ENCODE results near the gene VTN. TPM values are rescaled to one million over a fixed set of nuclear protein-coding genes. Genes with fewer than 3 reads are reported as not detected.

VTN gene
- total RNA-seq, 3 donors from 2014 or later (not counting 1 experiment from before 2014, with no cell fraction given): not detected

- Histone ChIP-seq H3K27me3 (ENCODE audit: control insufficient read depth, insufficient read depth, low read length) (no peaks in the 10 kb centered on the region), H3K9me3 (ENCODE audit: control insufficient read depth, insufficient read depth, low read length) (no peaks in the 10 kb centered on the region), H3K4me3 (ENCODE audit: low read length) (no peak overlapping the region), H3K4me1 (ENCODE audit: control insufficient read depth, insufficient read depth, low read length) (peaks cover 20% of the 10 kb centered on the region), H3K36me3 (ENCODE audit: control insufficient read depth, insufficient read depth, low read length) (peaks cover 33% of the 10 kb centered on the region), H3K27ac (ENCODE audit: low read length) (no peak overlapping the region)
- DNase-seq (no peak), ATAC-seq (no peak)
- H3K4me3 Mint-ChIP-seq: no peak overlapping the region
- no peaks in the 10 kb centered on the region for H3K9me3 Mint-ChIP-seq
- H3K36me3 Mint-ChIP-seq: peaks cover 12% of the 10 kb centered on the region
- H3K27me3 Mint-ChIP-seq (ENCODE audit: low read depth in 2 of 2): no peaks in the 10 kb centered on the region
- H3K27ac Mint-ChIP-seq: peak overlapping the region in 1 of 2 donors; percentile 100
- intact Hi-C loops (cut with micrococcal nuclease): loop anchor here (10.0 kb wide), 1 partner anchor 383 kb away; the partner anchor contains the start of genes PROCA1, RAB34 and RPL23A
- 95% methylated on average over 6 of the region's 6 CpGs for WGBS (ENCODE audit: insufficient coverage)
- no peak for TF ChIP-seq CTCF (IDR thresholded peaks at IDR 0.05)
- peaks cover 21 to 34% of the 10 kb centered on the region in 2 donors for H3K4me1 Mint-ChIP-seq
These were observed 38.2 kb downstream of the VTN start for GRCh38 chr17:28331891-28332420.

- no peaks in the 10 kb centered on the region for H3K9me3 Mint-ChIP-seq
- H3K36me3 Mint-ChIP-seq: peaks cover 12% of the 10 kb centered on the region
- peaks cover 13 to 25% of the 10 kb centered on the region in 2 donors for H3K4me1 Mint-ChIP-seq
- H3K27me3 Mint-ChIP-seq (ENCODE audit: low read depth in 2 of 2): no peaks in the 10 kb centered on the region
- WGBS (ENCODE audit: insufficient coverage): 95% methylated on average over 5 of the region's 5 CpGs
- Histone ChIP-seq H3K9me3 (ENCODE audit: control insufficient read depth, insufficient read depth, low read length) (no peaks in the 10 kb centered on the region), H3K27ac (ENCODE audit: low read length) (no peak overlapping the region), H3K4me1 (ENCODE audit: control insufficient read depth, insufficient read depth, low read length) (peaks cover 10% of the 10 kb centered on the region), H3K4me3 (ENCODE audit: low read length) (no peak overlapping the region), H3K27me3 (ENCODE audit: control insufficient read depth, insufficient read depth, low read length) (no peaks in the 10 kb centered on the region), H3K36me3 (ENCODE audit: control insufficient read depth, insufficient read depth, low read length) (peaks cover 33% of the 10 kb centered on the region)
- intact Hi-C loops (cut with micrococcal nuclease): loop anchor here (10.0 kb wide), 1 partner anchor 384 kb away; the partner anchor contains the start of genes PROCA1, RAB34 and RPL23A
- ATAC-seq: no peak
- no peak for TF ChIP-seq CTCF (IDR thresholded peaks at IDR 0.05)
- H3K4me3 Mint-ChIP-seq: no peak overlapping the region
- H3K27ac Mint-ChIP-seq: no peak overlapping the region
- no peak for DNase-seq
These were observed 39.4 kb downstream of the VTN start for GRCh38 chr17:28330671-28331070.

DNA sequence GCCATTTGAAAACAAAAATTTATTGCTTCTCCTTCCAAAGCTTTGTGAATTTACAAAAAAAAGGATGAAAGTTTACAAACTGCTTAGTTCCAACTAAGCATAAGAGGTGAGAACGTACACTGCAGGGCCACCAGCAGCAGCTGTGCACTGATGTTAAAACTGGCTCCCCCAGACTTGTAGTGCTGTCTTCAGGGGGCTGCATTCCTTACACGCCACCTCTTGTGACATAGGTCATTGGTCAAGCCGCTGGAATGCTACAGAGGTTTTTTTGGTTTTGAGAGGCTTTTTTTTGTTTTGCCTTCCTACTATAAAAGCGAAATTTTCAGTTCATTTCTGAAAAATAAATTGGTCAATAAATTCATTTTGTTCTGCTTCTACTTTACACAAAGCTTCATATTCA is 41.8 kb downstream of the VTN start:
- Mint-ChIP-seq H3K36me3 (peaks cover 12% of the 10 kb centered on the region), H3K27ac (no peak overlapping the region), H3K9me3 (no peaks in the 10 kb centered on the region), H3K4me1 (peaks cover 0 to 4% of the 10 kb centered on the region in 2 donors), H3K27me3 (ENCODE audit: low read depth in 2 of 2) (no peaks in the 10 kb centered on the region), H3K4me3 (no peak overlapping the region)
- ATAC-seq: no peak
- Histone ChIP-seq H3K4me1 (ENCODE audit: control insufficient read depth, insufficient read depth, low read length) (no peaks in the 10 kb centered on the region), H3K9me3 (ENCODE audit: control insufficient read depth, insufficient read depth, low read length) (no peaks in the 10 kb centered on the region), H3K27me3 (ENCODE audit: control insufficient read depth, insufficient read depth, low read length) (no peaks in the 10 kb centered on the region), H3K27ac (ENCODE audit: low read length) (no peak overlapping the region), H3K4me3 (ENCODE audit: low read length) (no peak overlapping the region), H3K36me3 (ENCODE audit: control insufficient read depth, insufficient read depth, low read length) (peaks cover 33% of the 10 kb centered on the region)
- WGBS (ENCODE audit: insufficient coverage): 92% methylated on average over 3 of the region's 4 CpGs
- intact Hi-C loops (cut with micrococcal nuclease): no loop called here
- TF ChIP-seq CTCF (IDR thresholded peaks at IDR 0.05): no peak
- DNase-seq: no peak

DNA sequence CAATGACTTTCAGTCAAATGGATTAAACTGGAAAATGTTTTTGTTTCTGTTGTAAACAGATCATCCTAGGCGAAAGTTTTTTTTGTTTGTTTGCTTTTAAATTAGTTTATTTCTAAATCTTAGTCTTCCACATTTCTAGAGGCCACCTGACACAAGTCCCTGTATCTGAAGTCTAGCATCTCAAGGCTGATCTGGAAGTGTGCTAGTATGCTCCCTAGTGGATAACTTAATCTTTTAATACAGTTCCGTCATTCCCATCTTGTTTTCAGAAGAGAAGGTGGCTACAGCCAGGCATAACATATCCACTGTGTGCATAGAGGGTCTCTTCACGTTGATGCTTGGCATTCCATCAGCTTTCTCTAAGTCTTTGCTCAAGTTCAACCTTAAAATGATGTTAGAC is 42.4 kb downstream of the VTN start:
- Histone ChIP-seq H3K9me3 (ENCODE audit: control insufficient read depth, insufficient read depth, low read length) (no peaks in the 10 kb centered on the region), H3K27ac (ENCODE audit: low read length) (no peak overlapping the region), H3K4me1 (ENCODE audit: control insufficient read depth, insufficient read depth, low read length) (no peaks in the 10 kb centered on the region), H3K4me3 (ENCODE audit: low read length) (no peak overlapping the region), H3K27me3 (ENCODE audit: control insufficient read depth, insufficient read depth, low read length) (no peaks in the 10 kb centered on the region), H3K36me3 (ENCODE audit: control insufficient read depth, insufficient read depth, low read length) (peaks cover 33% of the 10 kb centered on the region)
- H3K4me1 Mint-ChIP-seq: peaks cover 0 to 4% of the 10 kb centered on the region in 2 donors
- H3K27ac Mint-ChIP-seq: no peak overlapping the region
- DNase-seq: no peak
- no peak for ATAC-seq
- WGBS (ENCODE audit: insufficient coverage): 93% methylated on average over 2 of the region's 3 CpGs
- H3K27me3 Mint-ChIP-seq (ENCODE audit: low read depth in 2 of 2): no peaks in the 10 kb centered on the region
- peaks cover 12% of the 10 kb centered on the region for H3K36me3 Mint-ChIP-seq
- intact Hi-C loops (cut with micrococcal nuclease): no loop called here
- TF ChIP-seq CTCF (IDR thresholded peaks at IDR 0.05): no peak
- no peaks in the 10 kb centered on the region for H3K9me3 Mint-ChIP-seq
- H3K4me3 Mint-ChIP-seq: no peak overlapping the region

All from natural killer cell (primary cell).